Glutamatergic neuron (in vitro differentiated cells): ENCODE results near the gene EXOC3L1. TPM values are rescaled to one million over a fixed set of nuclear protein-coding genes. Genes with fewer than 3 reads are reported as not detected.

ENCODE experiments used
- DNase-seq: peaks from one replicate; pipeline ENCODE4 v3.0.0; 2022
- H3K27ac Mint-ChIP-seq: one replicate; pipeline ENCODE4 v1.8.0; 2020; ENCODE audit warnings: mild to moderate bottlenecking, mixed read lengths, inconsistent platforms; ENCODE audit not compliant: unreplicated experiment
- H3K27me3 Mint-ChIP-seq: one replicate; pipeline ENCODE4 v1.8.0; 2020; ENCODE audit warnings: mild to moderate bottlenecking, moderate library complexity, mixed read lengths, inconsistent platforms; ENCODE audit not compliant: unreplicated experiment
- H3K36me3 Mint-ChIP-seq: one replicate; pipeline ENCODE4 v1.8.0; 2020; ENCODE audit warnings: mild to moderate bottlenecking, mixed read lengths, inconsistent platforms; ENCODE audit not compliant: unreplicated experiment
- H3K4me1 Mint-ChIP-seq: one replicate; pipeline ENCODE4 v1.8.0; 2020; ENCODE audit warnings: mild to moderate bottlenecking, low read depth, mixed read lengths, inconsistent platforms; ENCODE audit not compliant: unreplicated experiment
- H3K4me3 Mint-ChIP-seq: one replicate; pipeline ENCODE4 v1.8.0; 2020; ENCODE audit warnings: mild to moderate bottlenecking, mixed read lengths, inconsistent platforms; ENCODE audit not compliant: unreplicated experiment
- H3K9me3 Mint-ChIP-seq: one replicate; pipeline ENCODE4 v1.8.0; 2020; ENCODE audit warnings: mild to moderate bottlenecking, moderate library complexity, mixed read lengths, inconsistent platforms; ENCODE audit not compliant: unreplicated experiment
- total RNA-seq: library from RNA; stranded (reverse); fragmentation: NEBNext Ultra II Directional; extraction: Animal tissue kit (Norgen Biotek cat#: 25700); gene quantifications from one replicate; pipeline ENCODE4 v1.2.1, GENCODE V29; 2021; ENCODE audit not compliant: unreplicated experiment
- TF ChIP-seq, protein P1 (sequence below): fragments of 200-600 bp; sonication (generic); IDR thresholded peaks from one replicate; pipeline ENCODE4 v1.5.0; 2021; ENCODE audit not compliant: partially characterized antibody, unreplicated experiment

Gene EXOC3L1
- total RNA-seq, 1 donor from 2014 or later = 3.6 TPM

DNA sequence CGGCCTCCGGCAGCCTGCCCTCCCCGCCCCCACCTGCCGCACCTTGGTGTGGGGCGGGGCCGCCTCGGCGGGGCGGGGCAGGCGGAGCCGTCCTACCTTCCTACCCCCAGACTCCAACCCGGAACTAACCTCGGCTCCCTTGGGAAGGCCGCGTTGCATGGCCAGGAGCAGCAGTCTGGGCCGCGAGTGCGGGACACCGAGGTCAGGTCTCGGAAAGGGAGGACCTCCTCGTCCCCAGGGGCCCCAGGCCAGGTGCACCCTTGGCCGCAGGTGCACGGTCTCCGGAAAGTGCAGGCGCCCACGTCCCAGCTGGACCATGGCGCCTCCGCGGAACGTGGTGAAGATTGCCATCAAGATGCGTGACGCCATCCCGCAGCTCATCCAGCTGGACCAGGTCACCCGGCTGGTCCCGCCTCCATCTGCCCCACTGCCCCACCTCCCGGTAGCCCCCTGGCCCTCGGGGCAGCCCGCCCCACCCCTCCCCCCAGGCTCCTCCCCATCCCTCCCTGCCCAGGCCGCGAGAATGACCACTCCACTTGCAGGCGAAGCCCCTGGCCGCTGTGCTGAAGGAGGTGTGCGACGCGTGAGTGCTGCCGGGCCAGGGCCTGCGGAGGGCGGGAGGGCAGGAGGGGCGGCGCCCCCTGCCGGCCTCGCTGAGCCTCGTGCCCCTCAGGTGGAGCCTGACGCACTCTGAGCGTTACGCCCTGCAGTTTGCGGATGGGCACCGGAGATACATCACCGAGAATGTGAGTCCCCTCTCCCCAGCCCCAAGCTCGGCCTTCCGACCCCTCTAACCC is 9.3 kb upstream of the EXOC3L1 start, which contains the start of gene ELMO3:
Gene ELMO3 (plus strand): TSS at position 121 of the 797 bp plus-strand sequence. CDS start 196 bp downstream, at position 317.
- H3K27ac Mint-ChIP-seq = no peak within 1 kb of the TSS
- TF ChIP-seq, protein P1, sequence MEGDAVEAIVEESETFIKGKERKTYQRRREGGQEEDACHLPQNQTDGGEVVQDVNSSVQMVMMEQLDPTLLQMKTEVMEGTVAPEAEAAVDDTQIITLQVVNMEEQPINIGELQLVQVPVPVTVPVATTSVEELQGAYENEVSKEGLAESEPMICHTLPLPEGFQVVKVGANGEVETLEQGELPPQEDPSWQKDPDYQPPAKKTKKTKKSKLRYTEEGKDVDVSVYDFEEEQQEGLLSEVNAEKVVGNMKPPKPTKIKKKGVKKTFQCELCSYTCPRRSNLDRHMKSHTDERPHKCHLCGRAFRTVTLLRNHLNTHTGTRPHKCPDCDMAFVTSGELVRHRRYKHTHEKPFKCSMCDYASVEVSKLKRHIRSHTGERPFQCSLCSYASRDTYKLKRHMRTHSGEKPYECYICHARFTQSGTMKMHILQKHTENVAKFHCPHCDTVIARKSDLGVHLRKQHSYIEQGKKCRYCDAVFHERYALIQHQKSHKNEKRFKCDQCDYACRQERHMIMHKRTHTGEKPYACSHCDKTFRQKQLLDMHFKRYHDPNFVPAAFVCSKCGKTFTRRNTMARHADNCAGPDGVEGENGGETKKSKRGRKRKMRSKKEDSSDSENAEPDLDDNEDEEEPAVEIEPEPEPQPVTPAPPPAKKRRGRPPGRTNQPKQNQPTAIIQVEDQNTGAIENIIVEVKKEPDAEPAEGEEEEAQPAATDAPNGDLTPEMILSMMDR = peak; percentile 73
- peak; percentile 68 for DNase-seq
- H3K4me3 Mint-ChIP-seq = peak within 1 kb of the TSS; percentile 63
- no peaks in the 10 kb centered on the region for H3K36me3 Mint-ChIP-seq
- H3K27me3 Mint-ChIP-seq = peaks cover 1% of the 10 kb centered on the region
- peaks cover 13% of the 10 kb centered on the region for H3K9me3 Mint-ChIP-seq
- H3K4me1 Mint-ChIP-seq = peaks cover 4% of the 10 kb centered on the region

DNA sequence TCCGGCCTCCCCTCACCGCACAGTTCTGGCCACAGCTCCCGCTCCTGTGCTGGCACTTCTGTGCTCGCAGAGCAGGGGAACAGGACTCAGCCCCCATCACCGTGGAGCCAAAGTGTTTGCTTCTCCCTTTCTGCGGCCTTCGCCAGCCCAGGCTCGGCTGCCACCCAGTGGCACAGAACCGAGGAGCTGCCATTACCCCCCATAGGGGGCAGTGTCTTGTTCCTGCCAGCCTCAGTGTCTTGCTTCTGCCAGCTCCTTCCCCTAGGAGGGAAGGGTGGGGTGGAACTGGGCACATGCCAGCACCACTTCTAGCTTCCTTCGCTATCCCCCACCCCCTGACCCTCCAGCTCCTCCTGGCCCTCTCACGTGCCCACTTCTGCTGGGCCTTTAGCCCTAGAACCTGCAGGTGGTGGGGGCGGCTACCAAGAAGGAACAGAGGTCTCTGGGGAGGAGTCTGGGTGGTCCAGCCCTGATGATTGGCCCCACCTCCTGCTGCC is 8.3 kb upstream of the EXOC3L1 start:
- Mint-ChIP-seq H3K27ac (no peak overlapping the region), H3K4me1 (peaks cover 8% of the 10 kb centered on the region), H3K9me3 (peaks cover 13% of the 10 kb centered on the region), H3K27me3 (peaks cover 5% of the 10 kb centered on the region), H3K4me3 (peak overlapping the region; percentile 49), H3K36me3 (no peaks in the 10 kb centered on the region)
- DNase-seq = no peak
- TF ChIP-seq, protein P1 = peak; percentile 45

DNA sequence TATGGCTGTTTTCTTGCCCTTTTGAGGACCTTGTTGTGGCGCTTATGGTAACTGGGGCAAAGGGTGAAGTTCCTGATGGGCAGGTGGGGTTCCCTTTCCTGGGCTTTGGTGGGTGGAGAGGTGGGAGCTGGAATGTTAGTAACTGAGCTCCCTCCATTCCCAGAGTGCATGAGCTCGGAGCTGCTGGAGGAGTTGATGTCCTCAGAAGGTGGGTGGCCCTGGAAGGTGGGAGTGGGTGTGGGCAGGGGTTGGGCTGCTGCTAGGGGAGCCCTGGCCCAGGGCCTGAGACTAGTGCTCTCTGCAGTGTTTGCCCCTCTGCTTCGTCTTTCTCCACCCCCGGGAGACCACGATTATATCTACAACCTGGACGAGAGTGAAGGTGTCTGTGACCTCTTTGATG is 7.8 kb upstream of the EXOC3L1 start:
- Mint-ChIP-seq H3K4me1 (peaks cover 10% of the 10 kb centered on the region), H3K27ac (no peak overlapping the region), H3K27me3 (peaks cover 5% of the 10 kb centered on the region), H3K4me3 (no peak overlapping the region), H3K36me3 (no peaks in the 10 kb centered on the region), H3K9me3 (peaks cover 13% of the 10 kb centered on the region)
- TF ChIP-seq, protein P1 = no peak
- DNase-seq = no peak

DNA sequence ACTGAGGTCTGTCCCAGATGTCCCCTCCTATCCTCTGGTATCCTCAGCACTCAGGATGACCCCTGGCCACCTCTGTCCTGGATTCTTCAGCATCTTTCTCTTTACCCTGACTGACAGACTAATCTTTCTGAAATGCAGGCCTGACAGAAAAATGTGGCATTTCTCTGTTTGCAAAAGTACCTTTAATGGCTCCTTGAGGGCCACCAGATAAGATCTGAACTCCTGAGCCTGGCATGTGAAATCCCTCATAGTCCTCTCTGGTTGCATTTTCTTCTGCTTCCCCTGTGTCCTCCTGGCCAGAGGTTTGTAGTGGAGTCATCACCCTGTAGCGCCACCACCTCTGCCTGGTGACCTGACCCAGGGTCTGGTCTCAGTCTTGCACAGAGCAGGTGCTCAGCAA is 6.9 kb upstream of the EXOC3L1 start:
- Mint-ChIP-seq H3K4me3 (no peak overlapping the region), H3K4me1 (peaks cover 10% of the 10 kb centered on the region), H3K27ac (peak overlapping the region; percentile 50), H3K9me3 (peaks cover 13% of the 10 kb centered on the region), H3K36me3 (no peaks in the 10 kb centered on the region), H3K27me3 (peaks cover 6% of the 10 kb centered on the region)
- TF ChIP-seq, protein P1 = no peak
- DNase-seq = no peak

DNA sequence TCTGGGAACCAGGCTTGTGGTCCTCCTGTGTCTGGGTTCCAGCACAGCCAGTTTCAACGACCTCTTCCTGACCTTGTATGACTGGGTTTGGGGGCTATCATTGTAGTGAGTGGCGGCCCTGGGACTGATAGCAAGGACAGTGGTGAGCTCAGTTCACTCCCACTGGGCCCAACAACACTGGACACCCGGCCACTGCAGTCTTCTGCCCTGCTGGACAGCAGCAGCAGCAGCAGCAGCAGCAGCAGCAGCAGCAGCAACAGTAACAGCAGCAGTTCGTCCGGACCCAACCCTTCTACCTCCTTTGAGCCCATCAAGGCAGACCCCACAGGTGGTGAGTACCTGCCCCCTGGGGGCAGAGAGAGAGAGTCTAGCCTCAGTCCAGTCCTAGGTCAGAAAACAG is 5.7 kb upstream of the EXOC3L1 start:
- Mint-ChIP-seq H3K4me1 (peaks cover 15% of the 10 kb centered on the region), H3K9me3 (peaks cover 18% of the 10 kb centered on the region), H3K36me3 (no peaks in the 10 kb centered on the region), H3K27me3 (peaks cover 9% of the 10 kb centered on the region), H3K27ac (no peak overlapping the region), H3K4me3 (no peak overlapping the region)
- TF ChIP-seq, protein P1 = no peak
- no peak for DNase-seq
